IMR-90 (cell line): ENCODE measurements around the gene AKAP1. TPM values are rescaled to one million over a fixed set of nuclear protein-coding genes. Genes with fewer than 3 reads are reported as not detected.

Experiments used
- ATAC-seq: fragments of 200-7000 bp; cut with Tn5 transposase; 2 replicates; pipeline ENCODE4 v1.9.1; 2020; ENCODE audit warnings: low read depth, mild to moderate bottlenecking, moderate library complexity
- BruUV-seq: library from RNA; stranded (reverse); fragments of 400-500 nt; replicated peaks from 2 replicates; lab custom pipeline; 2021; lab: Mats Ljungman, UMichigan
- CTCF ChIA-PET: fragments of 300-600 bp; formaldehyde crosslinking; extraction: SDS; loops from one replicate; lab custom pipeline; 2021; ENCODE audit warnings: antibody characterized with exemption; lab: Yijun Ruan, JAX
- POLR2A ChIA-PET: fragments of 300-600 bp; sonication (Branson Sonifier 250); formaldehyde crosslinking; loops from one replicate; lab custom pipeline; 2022; ENCODE audit warnings: antibody characterized with exemption; ENCODE audit not compliant: unreplicated experiment; lab: Charles Lee
- DNase-seq: peaks from one replicate; pipeline ENCODE4 v3.0.0; 2013
- H2AFZ ChIP-seq: replicated peaks from 2 replicates; pipeline ENCODE3; 2013; ENCODE audit warnings: low read length, mild to moderate bottlenecking; ENCODE audit not compliant: poor library complexity
- H2AK5ac ChIP-seq: 2 replicates; pipeline ENCODE4 v1.6.1; 2013; ENCODE audit warnings: low read depth, low read length, inconsistent platforms
- H2AK9ac ChIP-seq: replicated peaks from 2 replicates; pipeline ENCODE3; 2013; ENCODE audit warnings: mild to moderate bottlenecking, low read depth, low read length, moderate library complexity; ENCODE audit not compliant: poor library complexity
- H2BK120ac ChIP-seq: 2 replicates; pipeline ENCODE4 v1.6.1; 2013; ENCODE audit warnings: low read depth, low read length, inconsistent platforms
- H2BK15ac ChIP-seq: 3 replicates; pipeline ENCODE4 v1.6.1; 2013; ENCODE audit warnings: low read depth, low read length, inconsistent platforms
- H2BK20ac ChIP-seq: 2 replicates; pipeline ENCODE4 v1.6.1; 2013; ENCODE audit warnings: low read depth, mild to moderate bottlenecking, inconsistent platforms, low read length, moderate library complexity
- H2BK5ac ChIP-seq: 2 replicates; pipeline ENCODE4 v1.6.1; 2013; ENCODE audit warnings: mild to moderate bottlenecking, low read depth, low read length, inconsistent platforms; ENCODE audit not compliant: poor library complexity, severe bottlenecking
- H3K14ac ChIP-seq: replicated peaks from 2 replicates; pipeline ENCODE4 v1.6.1; 2013; ENCODE audit warnings: low read depth, low read length, inconsistent platforms
- H3K18ac ChIP-seq: 2 replicates; pipeline ENCODE4 v1.6.1; 2013; ENCODE audit warnings: low read depth, low read length, control low read depth
- H3K23ac ChIP-seq: 2 replicates; pipeline ENCODE4 v1.6.1; 2013; ENCODE audit warnings: low read depth, low read length, inconsistent platforms
- H3K27ac ChIP-seq: 2 replicates; pipeline ENCODE4 v1.5.1; 2013; ENCODE audit warnings: mild to moderate bottlenecking, control low read depth, low read length; ENCODE audit not compliant: insufficient read depth
- H3K27me3 ChIP-seq: 2 replicates; pipeline ENCODE4 v1.6.1; 2013; ENCODE audit warnings: low read length; ENCODE audit not compliant: control insufficient read depth, insufficient read depth
- H3K36me3 ChIP-seq: 2 replicates; pipeline ENCODE4 v1.6.1; 2013; ENCODE audit warnings: low read length, mixed read lengths; ENCODE audit not compliant: control insufficient read depth, insufficient read depth
- H3K4ac ChIP-seq: 2 replicates; pipeline ENCODE4 v1.6.1; 2013; ENCODE audit warnings: low read depth, low read length, inconsistent platforms
- H3K4me1 ChIP-seq: 2 replicates; pipeline ENCODE4 v1.6.1; 2013; ENCODE audit warnings: low read length, mixed read lengths; ENCODE audit not compliant: control insufficient read depth, insufficient read depth
- H3K4me2 ChIP-seq: 2 replicates; pipeline ENCODE4 v1.6.1; 2013; ENCODE audit warnings: low read depth, mild to moderate bottlenecking, control low read depth, low read length, moderate library complexity
- H3K4me3 ChIP-seq: 2 replicates; pipeline ENCODE4 v1.5.1; 2013; ENCODE audit warnings: low read depth, mild to moderate bottlenecking, control low read depth, low read length, moderate library complexity; ENCODE audit not compliant: insufficient read depth
- H3K56ac ChIP-seq: 2 replicates; pipeline ENCODE4 v1.6.1; 2013; ENCODE audit warnings: low read length, inconsistent platforms; ENCODE audit not compliant: insufficient read depth; ENCODE audit errors: extremely low read depth
- H3K79me1 ChIP-seq, 2 experiments: 2 replicates each; pipeline ENCODE4 v1.6.1; 2013; ENCODE audit warnings: low read length in 2 of 2, inconsistent platforms in 1 of 2, low read depth in 1 of 2
- H3K9ac ChIP-seq: 2 replicates; pipeline ENCODE4 v1.6.1; 2013; ENCODE audit warnings: low read depth, low read length, control low read depth
- H3K9me1 ChIP-seq: 2 replicates; pipeline ENCODE4 v1.6.1; 2013; ENCODE audit warnings: low read length, inconsistent platforms; ENCODE audit not compliant: insufficient read depth
- H3K9me3 ChIP-seq: 2 replicates; pipeline ENCODE4 v1.6.1; 2013; ENCODE audit warnings: low read length; ENCODE audit not compliant: control insufficient read depth, insufficient read depth
- H4K20me1 ChIP-seq: 2 replicates; pipeline ENCODE4 v1.6.1; 2013; ENCODE audit warnings: low read length, inconsistent platforms; ENCODE audit not compliant: insufficient read depth
- H4K5ac ChIP-seq: 2 replicates; pipeline ENCODE4 v1.6.1; 2013; ENCODE audit warnings: mild to moderate bottlenecking, low read depth, low read length, control low read depth
- H4K8ac ChIP-seq, 2 experiments: 2 replicates each; pipeline ENCODE4 v1.6.1; 2013; ENCODE audit warnings: low read depth in 2 of 2, low read length in 2 of 2, control low read depth in 1 of 2, inconsistent platforms in 1 of 2
- H4K91ac ChIP-seq: 2 replicates; pipeline ENCODE4 v1.6.1; 2013; ENCODE audit warnings: low read depth, low read length, inconsistent platforms; ENCODE audit not compliant: insufficient read depth
- BHLHE40 ChIP-seq: fragments of 150-350 bp; IDR thresholded peaks from 2 replicates; pipeline ENCODE4 v1.6.1; 2016; ENCODE audit warnings: mild to moderate bottlenecking, low read depth, low read length
- CHD1 ChIP-seq: IDR thresholded peaks from 2 replicates; pipeline ENCODE4 v1.6.1; 2012; ENCODE audit warnings: low read depth, low read length, improper control_type of control experiment
- FOS ChIP-seq: fragments of 150-350 bp; IDR thresholded peaks from 2 replicates; pipeline ENCODE4 v1.6.1; 2016; ENCODE audit warnings: low read depth, low read length
- MAFK ChIP-seq: IDR thresholded peaks from 2 replicates; pipeline ENCODE4 v1.6.1; 2012; ENCODE audit warnings: low read depth, low read length, improper control_type of control experiment
- MAZ ChIP-seq: IDR thresholded peaks from 2 replicates; pipeline ENCODE4 v1.6.1; 2012; ENCODE audit warnings: low read depth, mild to moderate bottlenecking, low read length, improper control_type of control experiment, moderate library complexity, borderline replicate concordance
- NFE2L2 ChIP-seq: fragments of 150-350 bp; IDR thresholded peaks from 2 replicates; pipeline ENCODE4 v1.6.1; 2016; ENCODE audit warnings: low read depth, mild to moderate bottlenecking, low read length
- POLR2A ChIP-seq: IDR thresholded peaks from 2 replicates; pipeline ENCODE4 v1.6.1; 2012; ENCODE audit warnings: mild to moderate bottlenecking, low read depth, low read length
- RAD21 ChIP-seq: IDR thresholded peaks from 2 replicates; pipeline ENCODE4 v1.6.1; 2012; ENCODE audit warnings: low read length, improper control_type of control experiment
- RCOR1 ChIP-seq: IDR thresholded peaks from 2 replicates; pipeline ENCODE4 v1.6.1; 2012; ENCODE audit warnings: mild to moderate bottlenecking, low read length, improper control_type of control experiment; ENCODE audit not compliant: insufficient replicate concordance
- SMC3 ChIP-seq: fragments of 150-350 bp; IDR thresholded peaks from 2 replicates; pipeline ENCODE4 v1.6.1; 2016; ENCODE audit warnings: low read depth, mild to moderate bottlenecking, antibody characterized with exemption, low read length, moderate library complexity
- WGBS, 2 experiments: methylation state at CpG; one replicate each; pipeline versions ENCODE4 v1.1.5 to v1.1.7; 2013; ENCODE audit warnings: missing lambda C conversion rate in 2 of 2; ENCODE audit not compliant: insufficient read length in 1 of 2; ENCODE audit errors: extremely low coverage in 2 of 2; 5-methylcytosine and 5-hydroxymethylcytosine counted together
- dilution Hi-C: fragments of 300-500 bp; cut with HindIII; formaldehyde crosslinking; loops from one replicate; pipeline ENCODE4 v1.14.3; 2018; ENCODE audit warnings: low sequenced_read_pairs; ENCODE audit not compliant: unreplicated experiment
- in situ Hi-C: fragments of 300-500 bp; cut with MboI; formaldehyde crosslinking; loops from 3 replicates; pipeline ENCODE4 v1.14.3; 2019; ENCODE audit warnings: low sequenced_read_pairs, inconsistent platforms, mixed read lengths
- intact Hi-C: fragments of 100-400 bp; cut with micrococcal nuclease; formaldehyde crosslinking; loops from 2 replicates; pipeline ENCODE4 v1.10.0; 2022
- polyA plus RNA-seq, 3 experiments: library from polyadenylated mRNA; depleted of rRNA; stranded (reverse); fragments of >200 nt; gene quantifications; 2 replicates each; pipeline ENCODE4 v1.2.3, GENCODE V29; 2012; ENCODE audit warnings: low replicate concordance in 1 of 3
- total RNA-seq: library from RNA; depleted of rRNA; stranded (reverse); fragments of >200 nt; gene quantifications from 2 replicates; pipeline ENCODE4 v1.2.3, GENCODE V29; 2012
- TF ChIP-seq, protein P1 (sequence below): fragments of 150-350 bp; IDR thresholded peaks from 2 replicates; pipeline ENCODE4 v1.6.1; 2016; ENCODE audit warnings: low read depth, mild to moderate bottlenecking, low read length, moderate library complexity, borderline replicate concordance
- TF ChIP-seq, protein P2 (sequence below): conservative IDR thresholded peaks from 2 replicates; pipeline ENCODE4 v1.5.1; 2012; ENCODE audit warnings: mild to moderate bottlenecking, low read depth, low read length, improper control_type of control experiment

The AKAP1 gene
- total and polyA plus RNA-seq, 2 of the 4 experiments (the other 2 are of a cell fraction) = 10.2 to 17.4 TPM

DNA sequence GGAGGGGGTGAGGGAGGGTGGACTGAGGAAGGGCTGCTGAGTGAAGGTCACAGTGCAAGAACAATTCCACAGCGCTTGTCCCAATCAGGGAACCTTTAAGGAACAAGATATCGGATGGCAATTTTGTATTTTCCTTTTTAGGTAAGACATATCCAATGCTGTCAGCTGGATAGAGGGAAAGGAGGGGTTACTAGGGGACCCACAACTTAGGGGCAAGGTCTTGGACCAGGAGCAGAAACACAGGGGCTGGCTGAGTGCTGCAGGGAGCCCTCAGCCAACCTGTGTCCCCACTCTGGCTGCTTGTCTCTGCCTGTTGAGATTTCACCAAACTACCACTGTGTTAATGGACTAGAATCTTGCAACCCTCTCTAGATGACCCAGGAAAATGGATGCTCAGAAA is 47.6 kb downstream of the AKAP1 start:
- in situ Hi-C loops = no loop called here
- Histone ChIP-seq H2AK5ac (no peak overlapping the region), H4K5ac (no peak overlapping the region), H3K9ac (no peak overlapping the region), H3K4me1 (no peaks in the 10 kb centered on the region), H3K79me1 (no peaks in the 10 kb centered on the region), H2BK120ac (no peak overlapping the region), H3K14ac (no peak overlapping the region), H2BK15ac (no peak overlapping the region), H2AK9ac (no peak overlapping the region), H3K4me3 (no peak overlapping the region), H4K20me1 (no peaks in the 10 kb centered on the region), H3K27ac (no peak overlapping the region), H3K27me3 (peaks cover 15% of the 10 kb centered on the region), H2BK20ac (no peak overlapping the region), H4K8ac (no peak overlapping the region), H4K91ac (no peak overlapping the region), H3K4ac (no peak overlapping the region), H3K23ac (no peak overlapping the region), H3K9me1 (no peaks in the 10 kb centered on the region), H3K36me3 (no peaks in the 10 kb centered on the region), H3K56ac (no peak overlapping the region), H2BK5ac (no peak overlapping the region), H3K4me2 (no peak overlapping the region), H2AFZ (no peak overlapping the region), H3K9me3 (no peaks in the 10 kb centered on the region), H3K18ac (no peak overlapping the region)
- CTCF ChIA-PET = interaction anchor here (0.7 kb wide), 1 partner anchor 651 kb away, joined by 3 read pairs; no protein-coding TSS in a partner anchor
- 60% methylated on average over 1 of the region's 2 CpGs; no CpG with 5 or more reads in 1 of the 2 experiments for WGBS, 2 experiments
- BruUV-seq = no TSS peak
- TF ChIP-seq POLR2A (no peak), MAZ (no peak), RCOR1 (no peak), CHD1 (no peak), RAD21 (no peak), MAFK (no peak), SMC3 (no peak), NFE2L2 (no peak), FOS (no peak), BHLHE40 (no peak)
- TF ChIP-seq, protein P1, sequence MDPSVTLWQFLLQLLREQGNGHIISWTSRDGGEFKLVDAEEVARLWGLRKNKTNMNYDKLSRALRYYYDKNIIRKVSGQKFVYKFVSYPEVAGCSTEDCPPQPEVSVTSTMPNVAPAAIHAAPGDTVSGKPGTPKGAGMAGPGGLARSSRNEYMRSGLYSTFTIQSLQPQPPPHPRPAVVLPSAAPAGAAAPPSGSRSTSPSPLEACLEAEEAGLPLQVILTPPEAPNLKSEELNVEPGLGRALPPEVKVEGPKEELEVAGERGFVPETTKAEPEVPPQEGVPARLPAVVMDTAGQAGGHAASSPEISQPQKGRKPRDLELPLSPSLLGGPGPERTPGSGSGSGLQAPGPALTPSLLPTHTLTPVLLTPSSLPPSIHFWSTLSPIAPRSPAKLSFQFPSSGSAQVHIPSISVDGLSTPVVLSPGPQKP = no peak
- TF ChIP-seq, protein P2, sequence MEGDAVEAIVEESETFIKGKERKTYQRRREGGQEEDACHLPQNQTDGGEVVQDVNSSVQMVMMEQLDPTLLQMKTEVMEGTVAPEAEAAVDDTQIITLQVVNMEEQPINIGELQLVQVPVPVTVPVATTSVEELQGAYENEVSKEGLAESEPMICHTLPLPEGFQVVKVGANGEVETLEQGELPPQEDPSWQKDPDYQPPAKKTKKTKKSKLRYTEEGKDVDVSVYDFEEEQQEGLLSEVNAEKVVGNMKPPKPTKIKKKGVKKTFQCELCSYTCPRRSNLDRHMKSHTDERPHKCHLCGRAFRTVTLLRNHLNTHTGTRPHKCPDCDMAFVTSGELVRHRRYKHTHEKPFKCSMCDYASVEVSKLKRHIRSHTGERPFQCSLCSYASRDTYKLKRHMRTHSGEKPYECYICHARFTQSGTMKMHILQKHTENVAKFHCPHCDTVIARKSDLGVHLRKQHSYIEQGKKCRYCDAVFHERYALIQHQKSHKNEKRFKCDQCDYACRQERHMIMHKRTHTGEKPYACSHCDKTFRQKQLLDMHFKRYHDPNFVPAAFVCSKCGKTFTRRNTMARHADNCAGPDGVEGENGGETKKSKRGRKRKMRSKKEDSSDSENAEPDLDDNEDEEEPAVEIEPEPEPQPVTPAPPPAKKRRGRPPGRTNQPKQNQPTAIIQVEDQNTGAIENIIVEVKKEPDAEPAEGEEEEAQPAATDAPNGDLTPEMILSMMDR = no peak
- POLR2A ChIA-PET = no interaction called here
- ATAC-seq = no peak
- dilution Hi-C loops = no loop called here
- no peak for DNase-seq
- intact Hi-C loops = loop anchor here (10.0 kb wide), 1 partner anchor 462 kb away; no protein-coding TSS in a partner anchor
